HCT116 (cell line): ENCODE data around the gene ABCA3. TPM values are rescaled to one million over a fixed set of nuclear protein-coding genes. Genes with fewer than 3 reads are reported as not detected.

Source experiments
- ATAC-seq: fragments of 200-7000 bp; cut with Tn5 transposase; 2 replicates; pipeline ENCODE4 v1.9.1; 2020; ENCODE audit warnings: mild to moderate bottlenecking, moderate library complexity
- BruUV-seq: library from RNA; stranded (reverse); fragments of 400-500 nt; replicated peaks from 2 replicates; lab custom pipeline; 2021; lab: Mats Ljungman, UMichigan
- CTCF ChIA-PET: fragments of 300-600 bp; sonication (Branson Sonifier 250); formaldehyde crosslinking; loops from one replicate; lab custom pipeline; 2021; ENCODE audit warnings: antibody characterized with exemption; lab: Charles Lee
- POLR2A ChIA-PET: fragments of 300-600, 350-600 bp; sonication (Branson Sonifier 250); formaldehyde crosslinking; loops from one replicate; lab custom pipeline; 2021; ENCODE audit warnings: antibody characterized with exemption; lab: Charles Lee
- RAD21 ChIA-PET, 2 experiments: fragments of 300-600 bp; sonication (Branson Sonifier 250); formaldehyde crosslinking; loops; one replicate each; lab custom pipeline; 2023; ENCODE audit warnings: low total read pairs in 2 of 2; ENCODE audit not compliant: uncharacterized antibody in 2 of 2, unreplicated experiment in 2 of 2, low non-redundant PET in 1 of 2; lab: Charles Lee
- DNase-seq: peaks from one replicate; pipeline ENCODE4 v3.0.0-alpha.2; 2010; ENCODE audit warnings: low read depth, low spot score
- H2AFZ ChIP-seq: fragments of 200-600 bp; shearing (Covaris generic), sonication (generic); 2 replicates; pipeline ENCODE4 v1.6.1; 2017; ENCODE audit warnings: low read depth, mixed run types, mixed read lengths, antibody characterized with exemption, low read length; ENCODE audit not compliant: poor library complexity, severe bottlenecking
- H3K27ac ChIP-seq: 2 replicates; pipeline ENCODE4 v1.5.1; 2012; ENCODE audit warnings: low read depth, low read length
- H3K27me3 ChIP-seq: fragments of 200-600 bp; sonication (generic); 2 replicates; pipeline ENCODE4 v1.6.1; 2016; ENCODE audit warnings: mixed run types, low read length, mixed read lengths; ENCODE audit not compliant: insufficient read depth
- H3K36me3 ChIP-seq, 2 experiments: fragments of 200-500 bp in 1 of 2; fragments of 200-600 bp in 1 of 2; sonication (Bioruptor generic) in 1 of 2; sonication (generic) in 1 of 2; 2 replicates each; pipeline versions ENCODE4 v1.5.1 to v1.6.1; 2014 to 2016; ENCODE audit warnings: low read length in 2 of 2, inconsistent platforms in 1 of 2, mixed read lengths in 1 of 2, mixed run types in 1 of 2; ENCODE audit not compliant: insufficient read depth in 2 of 2, control insufficient read depth in 1 of 2
- H3K4me1 ChIP-seq, 2 experiments: fragments of 200-600 bp in 1 of 2; sonication (generic) in 1 of 2; 2 replicates each; pipeline versions ENCODE4 v1.5.1 to v1.6.1; 2012 to 2017; ENCODE audit warnings: low read length in 2 of 2, inconsistent platforms in 1 of 2, mild to moderate bottlenecking in 1 of 2, mixed read lengths in 1 of 2, mixed run types in 1 of 2, moderate library complexity in 1 of 2; ENCODE audit not compliant: insufficient read depth in 2 of 2, control insufficient read depth in 1 of 2
- H3K4me2 ChIP-seq: fragments of 200-600 bp; sonication (generic); 2 replicates; pipeline ENCODE4 v1.6.1; 2017; ENCODE audit warnings: mixed run types, low read length, mixed read lengths
- H3K4me3 ChIP-seq, 2 experiments: fragments of 200-600 bp in 1 of 2; sonication (generic) in 1 of 2; replicated peaks in 1 of 2; 2 replicates each; pipeline ENCODE4 v1.5.1; 2011 to 2016; ENCODE audit warnings: low read length in 2 of 2, control low read depth in 1 of 2, low read depth in 1 of 2, mild to moderate bottlenecking in 1 of 2, mixed read lengths in 1 of 2, mixed run types in 1 of 2
- H3K79me2 ChIP-seq: fragments of 200-600 bp; sonication (generic); 2 replicates; pipeline ENCODE4 v1.6.1; 2017; ENCODE audit warnings: mild to moderate bottlenecking, mixed run types, low read length, moderate library complexity, mixed read lengths; ENCODE audit not compliant: insufficient read depth
- H3K9ac ChIP-seq: fragments of 200-600 bp; sonication (generic); 2 replicates; pipeline ENCODE4 v1.6.1; 2016; ENCODE audit warnings: low read length, mixed read lengths
- H3K9me2 ChIP-seq: fragments of 200-600 bp; sonication (generic), shearing (Covaris generic); 2 replicates; pipeline ENCODE4 v1.6.1; 2017; ENCODE audit warnings: mixed run types, mild to moderate bottlenecking, moderate library complexity; ENCODE audit not compliant: insufficient read depth
- H3K9me3 ChIP-seq, 2 experiments: fragments of 200-500 bp in 1 of 2; fragments of 200-600 bp in 1 of 2; sonication (Bioruptor generic) in 1 of 2; sonication (generic) in 1 of 2; 2 replicates each; pipeline ENCODE4 v1.6.1; 2014 to 2017; ENCODE audit warnings: low read length in 2 of 2, mixed read lengths in 2 of 2, inconsistent platforms in 1 of 2, low read depth in 1 of 2, mild to moderate bottlenecking in 1 of 2, mixed run types in 1 of 2, moderate library complexity in 1 of 2; ENCODE audit not compliant: control insufficient read depth in 1 of 2, insufficient read depth in 1 of 2
- H4K20me1 ChIP-seq: fragments of 200-600 bp; sonication (generic), shearing (Covaris generic); 2 replicates; pipeline ENCODE4 v1.6.1; 2017; ENCODE audit warnings: mixed run types, mild to moderate bottlenecking, moderate library complexity; ENCODE audit not compliant: insufficient read depth
- ATF3 ChIP-seq: IDR thresholded peaks from 2 replicates; pipeline ENCODE4 v1.6.1; 2012
- CBX3 ChIP-seq: IDR thresholded peaks from 2 replicates; pipeline ENCODE4 v1.6.1; 2012; ENCODE audit warnings: low read depth
- EGR1 ChIP-seq: IDR thresholded peaks from 2 replicates; pipeline ENCODE4 v1.6.1; 2012; ENCODE audit warnings: low read depth
- ELF1 ChIP-seq: IDR thresholded peaks from 2 replicates; pipeline ENCODE4 v1.6.1; 2012; ENCODE audit warnings: low read depth, borderline replicate concordance
- EZH2 ChIP-seq: fragments of 200-600 bp; sonication (generic); IDR thresholded peaks from 2 replicates; pipeline ENCODE4 v1.6.1; 2017; ENCODE audit warnings: antibody characterized with exemption, mixed run types
- EZH2phosphoT487 ChIP-seq: fragments of 200-600 bp; IDR thresholded peaks from 2 replicates; pipeline ENCODE4 v1.6.1; 2018; ENCODE audit warnings: antibody characterized with exemption, borderline replicate concordance
- FOSL1 ChIP-seq: IDR thresholded peaks from 2 replicates; pipeline ENCODE4 v1.6.1; 2012; ENCODE audit warnings: low read depth
- JUND ChIP-seq: IDR thresholded peaks from 2 replicates; pipeline ENCODE4 v1.6.1; 2012
- POLR2AphosphoS5 ChIP-seq: IDR thresholded peaks from 2 replicates; pipeline ENCODE4 v1.6.1; 2011; ENCODE audit warnings: mild to moderate bottlenecking, low read depth, low read length, moderate library complexity
- RAD21 ChIP-seq: IDR thresholded peaks from 2 replicates; pipeline ENCODE4 v1.6.1; 2012; ENCODE audit warnings: low read depth, mild to moderate bottlenecking
- SIN3A ChIP-seq: IDR thresholded peaks from 2 replicates; pipeline ENCODE4 v1.6.1; 2012; ENCODE audit warnings: low read depth
- SRF ChIP-seq: IDR thresholded peaks from 2 replicates; pipeline ENCODE4 v1.6.1; 2012; ENCODE audit warnings: low read depth
- YY1 ChIP-seq: IDR thresholded peaks from 2 replicates; pipeline ENCODE4 v1.6.1; 2011; ENCODE audit warnings: low read length, low read depth, moderate library complexity, mild to moderate bottlenecking; ENCODE audit not compliant: insufficient replicate concordance; ENCODE audit errors: extremely low read depth
- ZBTB33 ChIP-seq: IDR thresholded peaks from 2 replicates; pipeline ENCODE4 v1.6.1; 2011; ENCODE audit warnings: mild to moderate bottlenecking, low read length, moderate library complexity; ENCODE audit not compliant: insufficient replicate concordance; ENCODE audit errors: extremely low read depth
- ZFX ChIP-seq: fragments of 450-650 bp; IDR thresholded peaks from 2 replicates; pipeline ENCODE4 v1.6.1; 2017
- intact Hi-C: fragments of 100-400 bp; cut with micrococcal nuclease; formaldehyde crosslinking; loops from 2 replicates; pipeline ENCODE4 v1.10.0; 2022
- total RNA-seq: library from RNA; stranded (reverse); gene quantifications from one replicate; pipeline ENCODE4 v1.2.1, GENCODE V29; 2021; ENCODE audit not compliant: unreplicated experiment

Gene ABCA3
- total RNA-seq, 1 experiment from 2014 or later = 5.4 TPM

DNA sequence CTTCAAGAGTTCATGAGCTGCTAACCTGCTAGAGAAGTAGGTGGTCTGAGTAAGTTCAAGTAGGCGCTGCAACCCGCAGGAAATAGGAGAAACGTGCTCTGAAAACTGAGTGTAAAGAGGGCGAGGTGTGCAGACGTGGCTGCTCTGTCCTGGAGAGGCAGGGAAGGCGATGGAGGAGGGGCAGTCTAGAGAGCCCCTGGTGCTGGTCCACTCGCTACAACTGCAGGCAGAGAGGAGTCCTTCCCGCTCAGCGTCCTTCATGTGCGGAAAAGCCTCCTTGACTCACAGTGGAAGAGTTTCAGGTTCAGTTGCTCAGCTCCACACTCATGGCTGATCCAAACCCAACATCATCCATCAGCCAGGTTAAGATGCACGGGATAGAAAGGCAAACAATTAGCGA, 12.1 kb downstream of the ABCA3 start:
- no peak overlapping the region for H3K4me2 ChIP-seq
- H3K4me3 ChIP-seq = no peak overlapping the region
- RAD21 ChIA-PET = no interaction called here
- H3K9ac ChIP-seq = no peak overlapping the region
- BruUV-seq = no TSS peak
- no peaks in the 10 kb centered on the region for H3K9me3 ChIP-seq
- H4K20me1 ChIP-seq = no peaks in the 10 kb centered on the region
- intact Hi-C loops = no loop called here
- CTCF ChIA-PET = no interaction called here
- H3K27me3 ChIP-seq = no peaks in the 10 kb centered on the region
- no peak for TF ChIP-seq ATF3
- TF ChIP-seq ELF1 = no peak
- no peak for TF ChIP-seq SRF
- no peaks in the 10 kb centered on the region for H3K79me2 ChIP-seq
- H3K27ac ChIP-seq = no peak overlapping the region
- no peak overlapping the region for H2AFZ ChIP-seq
- H3K9me2 ChIP-seq = no peaks in the 10 kb centered on the region
- POLR2A ChIA-PET = no interaction called here
- no peak for DNase-seq
- ATAC-seq = no peak
- peaks cover 4 to 16% of the 10 kb centered on the region in 2 experiments; a peak in 3 of 4 replicates for H3K4me1 ChIP-seq
- H3K36me3 ChIP-seq = no peaks in the 10 kb centered on the region

- BruUV-seq = no TSS peak
- RAD21 ChIA-PET = no interaction called here
- ATAC-seq = no peak
These were observed 14.3 kb downstream of the ABCA3 start for GRCh38 chr16:2326191-2326590.

More at GRCh38 chr16:2326191-2326590, 14.3 kb downstream of the ABCA3 start:
- Histone ChIP-seq H3K9me2 (no peaks in the 10 kb centered on the region), H3K27ac (no peak overlapping the region), H2AFZ (no peak overlapping the region), H3K4me2 (no peak overlapping the region), H3K4me3 (no peak overlapping the region), H3K36me3 (no peaks in the 10 kb centered on the region), H3K9ac (no peak overlapping the region), H4K20me1 (no peaks in the 10 kb centered on the region), H3K27me3 (no peaks in the 10 kb centered on the region), H3K9me3 (no peaks in the 10 kb centered on the region), H3K4me1 (peaks cover 2 to 9% of the 10 kb centered on the region in 2 experiments; a peak in 3 of 4 replicates), H3K79me2 (no peaks in the 10 kb centered on the region)
- intact Hi-C loops = no loop called here
- DNase-seq = no peak
- TF ChIP-seq RAD21 (no peak), ZBTB33 (no peak), CBX3 (no peak), FOSL1 (no peak), ZFX (no peak), POLR2AphosphoS5 (no peak), YY1 (no peak), EZH2phosphoT487 (no peak), EGR1 (no peak), EZH2 (no peak), JUND (no peak), ELF1 (no peak), SIN3A (no peak), ATF3 (no peak)
- POLR2A ChIA-PET = no interaction called here
- CTCF ChIA-PET = no interaction called here
